SK-N-SH (cell line): ENCODE data around the gene IDH1.

Experiments used
- CTCF ChIP-seq: fragments of 200-600 bp; sonication (generic); IDR thresholded peaks from 2 replicates; pipeline ENCODE4 v1.6.1; 2017; ENCODE audit warnings: antibody characterized with exemption, mild to moderate bottlenecking, moderate library complexity
- EP300 ChIP-seq, 2 experiments: IDR thresholded peaks; 2 replicates each; pipeline versions ENCODE4 v1.4.0 to v1.6.1; 2012; ENCODE audit warnings: borderline replicate concordance in 1 of 2, low read depth in 1 of 2, low read length in 1 of 2
- GABPA ChIP-seq: IDR thresholded peaks from 2 replicates; pipeline ENCODE4 v1.4.0; 2012; ENCODE audit warnings: low read depth, mild to moderate bottlenecking
- MEF2A ChIP-seq: IDR thresholded peaks from 2 replicates; pipeline ENCODE4 v1.4.0; 2012; ENCODE audit warnings: low read depth, borderline replicate concordance
- SMC3 ChIP-seq: IDR thresholded peaks from 2 replicates; pipeline ENCODE4 v1.6.1; 2012; ENCODE audit warnings: low read depth, low read length, improper control_type of control experiment
- TCF12 ChIP-seq: IDR thresholded peaks from 2 replicates; pipeline ENCODE4 v1.4.0; 2012

- TF ChIP-seq MEF2A (no peak), SMC3 (no peak), CTCF (no peak), GABPA (no peak), TCF12 (no peak), EP300 (IDR thresholded peaks at IDR 0.05; ENCODE audit: borderline replicate concordance in 1 of 2, low read depth in 1 of 2, low read length in 1 of 2) (no peak)
Measured at GRCh38 chr2:208253600-208254117, 1.2 kb downstream of the IDH1 start.
